NOMO-1 treated with DMSO at 0.1 percent for 48 hours (cell line): ENCODE data around the gene B3GAT3.
A peak's percentile ranks its signal among the peaks of the same experiment; 100 is the strongest.
"Not testable (repeated sequence)": the region's sequence is repeated elsewhere in the genome, so short reads cannot be mapped to it uniquely, and the experiment has no call there.

Experiments
- DNase-seq: peaks from one replicate; lab custom pipeline; 2025; ENCODE audit not compliant: unreplicated experiment; lab: John Stamatoyannopoulos, UW

Gene B3GAT3

DNA sequence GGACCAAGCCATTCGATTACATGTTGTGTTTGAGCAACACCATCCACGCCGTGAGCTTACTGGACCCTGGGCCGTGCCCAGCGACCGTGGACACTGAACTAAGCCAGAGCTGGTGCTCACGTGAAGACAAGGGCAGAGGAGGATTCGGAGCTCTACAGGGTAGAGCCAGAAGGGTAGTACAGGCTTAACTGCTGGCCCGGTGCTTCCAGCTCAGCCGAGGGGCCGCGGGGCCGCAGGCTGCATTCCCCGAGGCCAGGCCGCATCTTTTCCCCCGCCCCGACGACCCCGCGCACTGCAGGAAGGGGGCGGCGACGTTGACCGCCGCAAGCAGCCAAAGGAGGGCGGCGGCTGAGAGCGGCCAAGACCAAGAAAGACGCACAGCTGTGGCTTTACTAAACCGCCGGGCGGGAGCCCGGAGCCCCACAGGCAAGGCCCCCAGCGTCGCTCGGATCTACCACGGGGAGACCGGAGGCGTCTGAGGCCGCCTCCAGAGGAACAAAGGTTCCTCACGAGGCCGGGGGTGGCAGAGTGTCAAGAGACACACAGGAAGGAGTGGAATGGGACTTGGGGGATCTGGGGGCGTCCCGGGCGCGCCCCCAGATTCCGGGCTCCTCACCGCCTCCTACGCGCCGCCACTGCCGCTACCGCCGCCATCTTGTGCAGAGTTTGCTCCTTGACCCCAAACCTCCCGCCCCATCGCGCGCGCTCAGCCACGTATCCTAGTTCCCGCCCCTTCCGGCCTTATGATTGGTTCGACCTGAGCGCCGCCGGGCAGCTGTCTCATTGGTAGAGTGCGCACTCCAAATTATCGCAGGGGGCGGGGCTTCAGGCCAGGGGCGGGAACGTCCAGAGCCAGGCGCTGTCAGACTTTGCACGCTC is 24.4 kb upstream of the B3GAT3 start, which contains the start of gene GANAB:
GANAB (minus strand) TSS at position 668 of the 879 bp plus-strand sequence; CDS start at position 654, 14 bp downstream.
- DNase-seq = peak; percentile 99

DNA sequence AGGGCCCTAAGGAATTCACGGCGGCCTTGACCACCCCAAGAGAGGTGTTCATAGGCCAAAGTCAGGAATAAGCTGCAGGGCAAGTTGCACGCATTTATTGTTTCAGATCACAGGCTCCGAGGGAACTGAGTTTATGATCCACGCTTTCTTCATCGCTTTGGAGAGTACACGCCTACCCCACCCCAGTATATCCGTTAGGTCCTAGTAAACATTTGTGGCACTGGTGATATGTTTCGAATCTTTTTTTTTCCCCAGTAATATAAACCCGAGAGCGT is 23.8 kb upstream of the B3GAT3 start:
- no peak for DNase-seq

DNA sequence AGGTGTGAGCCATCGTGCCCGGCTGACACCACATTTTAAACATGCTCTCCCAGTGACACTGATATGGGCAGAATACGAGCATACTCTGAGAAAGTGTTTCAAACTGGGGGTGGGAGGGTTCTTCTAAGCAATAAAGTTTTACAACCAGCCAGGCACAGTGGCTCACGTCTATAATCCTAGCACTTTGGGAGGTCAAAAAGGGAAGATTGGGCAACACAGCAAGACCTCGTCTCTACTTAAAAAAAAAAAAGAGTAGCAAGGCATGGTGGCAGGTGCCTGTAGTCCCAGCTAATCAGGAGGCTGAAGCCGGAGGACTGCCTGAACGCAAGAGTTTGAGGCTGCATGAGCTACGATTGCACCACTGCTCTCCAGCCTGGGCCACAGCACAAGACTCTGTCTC is 22.4 kb upstream of the B3GAT3 start:
- DNase-seq = no peak

DNA sequence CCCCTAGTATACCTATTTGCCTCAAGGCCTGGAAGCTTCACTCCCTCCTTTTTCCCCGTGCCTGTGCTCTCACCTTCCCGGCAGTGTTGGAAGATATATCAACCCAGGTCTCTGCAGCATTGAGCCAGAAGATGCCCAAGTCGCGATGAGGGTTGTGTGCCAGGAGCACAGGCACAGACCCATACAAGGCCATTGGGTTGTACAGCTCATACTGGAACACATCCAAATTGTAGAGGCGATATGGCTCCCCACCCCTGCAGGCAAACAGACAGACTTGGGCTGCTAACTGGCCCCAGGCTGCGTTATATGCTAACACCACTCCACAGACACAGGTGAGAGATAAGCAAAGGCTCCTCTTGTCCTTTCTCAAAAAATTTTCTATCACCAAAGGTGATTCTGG is 10.7 kb upstream of the B3GAT3 start:
- DNase-seq = no peak

DNA sequence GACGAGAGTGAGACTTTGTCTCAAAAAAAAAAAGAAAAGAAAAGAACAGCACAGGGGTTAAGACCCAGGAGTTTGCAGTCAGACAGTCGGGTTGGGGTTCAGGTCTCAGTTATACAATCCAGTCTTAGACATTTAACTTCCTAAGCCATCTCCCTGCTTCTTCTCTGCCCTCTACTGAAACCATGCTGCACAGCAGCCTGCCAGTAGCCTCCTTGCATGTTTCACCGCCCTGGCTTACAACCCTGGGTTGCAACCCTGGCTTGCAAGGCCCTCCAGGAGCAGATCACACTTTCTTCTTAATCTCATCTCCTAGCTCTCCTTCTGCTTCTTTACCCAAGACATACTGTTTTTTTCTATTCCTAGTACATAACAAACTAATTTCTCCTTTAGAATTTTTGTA is 5.9 kb upstream of the B3GAT3 start:
- no peak for DNase-seq

DNA sequence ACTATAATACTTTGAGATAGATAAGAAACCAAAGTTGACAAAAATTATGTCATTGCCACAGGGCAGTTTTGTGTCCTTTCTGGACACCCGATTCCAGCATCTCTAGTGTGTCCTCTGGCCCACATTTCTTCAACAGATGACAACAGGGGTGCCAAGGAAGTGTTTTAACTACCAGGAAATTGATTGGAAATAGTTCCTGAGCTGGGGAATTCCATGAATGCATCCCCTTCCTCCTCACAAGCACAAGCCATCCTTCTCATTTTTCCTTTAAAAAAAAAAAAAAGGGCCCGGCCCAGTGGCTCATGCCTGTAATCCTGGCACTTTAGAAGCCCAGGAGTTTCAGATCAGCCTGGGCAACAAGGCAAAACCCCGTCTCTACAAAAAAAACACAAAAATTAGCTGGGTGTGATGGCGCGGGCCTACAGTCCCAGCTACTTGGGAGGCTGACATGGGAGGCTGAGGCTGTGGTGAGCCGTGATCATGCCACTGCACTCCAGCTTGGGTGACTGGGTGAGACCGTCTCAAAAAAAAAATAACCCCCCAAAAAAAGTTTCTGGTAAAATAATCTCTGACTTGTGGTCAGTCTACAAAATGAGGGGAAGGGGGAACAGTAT is 797 bp upstream of the B3GAT3 start:
- DNase-seq = no peak

DNA sequence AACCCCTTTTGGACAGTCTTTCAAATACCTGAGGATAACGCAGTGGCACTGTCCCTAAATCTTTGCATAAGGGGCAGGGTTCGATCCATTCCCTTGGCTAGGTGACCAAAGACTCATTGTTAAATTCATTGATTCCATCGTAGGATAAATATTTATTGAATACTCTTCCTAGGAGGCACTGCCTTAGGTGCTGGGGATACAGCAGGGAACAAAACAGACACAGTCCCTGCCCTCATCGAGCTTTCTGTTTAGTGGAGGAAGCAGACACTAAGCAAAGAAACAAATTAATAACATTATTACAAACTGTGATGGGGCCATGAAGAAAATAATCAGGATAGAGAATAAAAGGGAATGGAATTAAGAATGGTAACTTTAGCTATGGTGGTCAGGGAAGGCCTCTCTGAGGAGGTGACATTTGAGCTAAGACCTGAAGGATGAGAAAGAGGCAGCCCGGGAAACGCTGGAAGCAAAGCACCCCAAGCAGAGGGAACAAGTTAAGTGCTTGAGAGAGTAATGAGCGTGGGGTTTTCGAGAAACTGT is 689 bp downstream of the B3GAT3 start:
- DNase-seq = no peak

DNA sequence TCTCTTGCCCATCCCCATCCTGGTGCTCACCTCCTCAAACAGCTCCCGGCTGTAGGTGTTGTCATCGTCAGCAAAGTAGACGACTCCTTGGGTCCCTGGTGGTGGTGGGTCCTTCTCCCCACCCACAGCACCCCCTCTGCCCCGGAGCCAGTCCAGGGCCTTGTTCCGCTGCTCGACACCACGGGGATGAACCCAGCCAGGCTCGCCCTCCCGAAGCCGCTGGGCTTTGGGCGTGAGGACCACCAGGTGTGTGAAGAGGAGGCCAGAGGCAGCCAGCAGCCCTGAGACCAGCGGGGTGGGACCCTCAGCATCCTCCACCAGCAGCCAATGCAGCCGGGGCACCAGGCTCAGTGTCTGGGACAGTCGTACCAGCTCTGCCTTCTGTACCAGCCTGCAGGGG is 4.8 kb downstream of the B3GAT3 start:
- DNase-seq = not testable (repeated sequence)

DNA sequence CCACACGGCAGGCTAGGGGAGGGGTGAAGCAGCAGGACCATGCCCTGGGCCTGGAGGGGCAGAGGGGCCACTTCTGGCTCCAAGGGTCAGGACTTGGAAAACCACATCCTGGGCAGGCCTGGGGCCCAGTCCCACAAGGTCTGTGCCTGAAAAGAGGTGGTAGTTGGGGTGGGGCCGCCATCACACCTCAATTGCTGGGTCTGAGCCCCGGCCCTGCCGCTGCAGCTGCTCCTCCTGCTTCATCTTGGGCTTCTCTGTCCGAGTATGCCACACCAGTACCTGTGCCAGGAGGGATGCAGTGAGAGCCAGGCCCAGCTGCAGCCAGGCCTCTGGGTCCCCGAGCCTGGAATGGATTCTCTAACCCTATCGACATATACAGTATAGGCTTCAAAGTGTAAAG is 6.3 kb downstream of the B3GAT3 start:
- DNase-seq = no peak

DNA sequence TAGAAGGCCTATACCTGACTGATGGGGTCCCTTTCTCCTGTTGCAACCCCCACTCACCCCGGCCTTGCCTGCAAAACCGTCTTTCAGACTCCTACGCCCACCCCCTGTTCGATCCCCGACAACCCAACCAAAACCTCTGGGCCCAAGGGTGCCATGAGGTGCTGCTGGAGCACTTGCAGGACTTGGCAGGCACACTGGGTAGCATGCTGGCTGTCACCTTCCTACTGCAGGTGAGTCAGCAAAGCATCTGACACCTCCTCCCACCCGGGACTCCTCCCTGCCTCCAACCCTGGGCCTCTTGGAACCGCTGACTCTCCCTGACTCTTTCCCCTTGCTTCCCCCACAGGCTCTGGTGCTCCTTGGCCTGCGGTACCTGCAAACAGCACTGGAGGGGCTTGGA is 7.5 kb downstream of the B3GAT3 start:
- DNase-seq = no peak

DNA sequence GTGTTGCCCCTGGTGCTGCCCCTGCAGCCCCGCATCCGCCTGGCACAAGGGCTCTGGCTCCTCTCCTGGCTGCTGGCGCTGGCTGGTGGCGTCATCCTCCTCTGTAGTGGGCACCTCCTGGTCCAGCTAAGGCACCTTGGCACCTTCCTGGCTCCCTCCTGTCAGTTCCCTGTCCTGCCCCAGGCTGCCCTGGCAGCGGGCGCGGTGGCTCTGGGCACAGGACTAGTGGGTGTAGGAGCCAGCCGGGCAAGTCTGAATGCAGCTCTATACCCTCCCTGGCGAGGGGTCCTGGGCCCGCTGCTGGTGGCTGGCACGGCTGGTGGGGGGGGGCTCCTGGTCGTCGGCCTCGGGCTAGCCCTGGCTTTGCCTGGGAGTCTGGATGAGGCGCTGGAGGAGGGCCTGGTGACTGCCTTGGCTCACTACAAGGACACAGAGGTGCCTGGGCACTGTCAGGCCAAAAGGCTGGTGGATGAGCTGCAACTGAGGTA is 8.5 kb downstream of the B3GAT3 start:
- no peak for DNase-seq

DNA sequence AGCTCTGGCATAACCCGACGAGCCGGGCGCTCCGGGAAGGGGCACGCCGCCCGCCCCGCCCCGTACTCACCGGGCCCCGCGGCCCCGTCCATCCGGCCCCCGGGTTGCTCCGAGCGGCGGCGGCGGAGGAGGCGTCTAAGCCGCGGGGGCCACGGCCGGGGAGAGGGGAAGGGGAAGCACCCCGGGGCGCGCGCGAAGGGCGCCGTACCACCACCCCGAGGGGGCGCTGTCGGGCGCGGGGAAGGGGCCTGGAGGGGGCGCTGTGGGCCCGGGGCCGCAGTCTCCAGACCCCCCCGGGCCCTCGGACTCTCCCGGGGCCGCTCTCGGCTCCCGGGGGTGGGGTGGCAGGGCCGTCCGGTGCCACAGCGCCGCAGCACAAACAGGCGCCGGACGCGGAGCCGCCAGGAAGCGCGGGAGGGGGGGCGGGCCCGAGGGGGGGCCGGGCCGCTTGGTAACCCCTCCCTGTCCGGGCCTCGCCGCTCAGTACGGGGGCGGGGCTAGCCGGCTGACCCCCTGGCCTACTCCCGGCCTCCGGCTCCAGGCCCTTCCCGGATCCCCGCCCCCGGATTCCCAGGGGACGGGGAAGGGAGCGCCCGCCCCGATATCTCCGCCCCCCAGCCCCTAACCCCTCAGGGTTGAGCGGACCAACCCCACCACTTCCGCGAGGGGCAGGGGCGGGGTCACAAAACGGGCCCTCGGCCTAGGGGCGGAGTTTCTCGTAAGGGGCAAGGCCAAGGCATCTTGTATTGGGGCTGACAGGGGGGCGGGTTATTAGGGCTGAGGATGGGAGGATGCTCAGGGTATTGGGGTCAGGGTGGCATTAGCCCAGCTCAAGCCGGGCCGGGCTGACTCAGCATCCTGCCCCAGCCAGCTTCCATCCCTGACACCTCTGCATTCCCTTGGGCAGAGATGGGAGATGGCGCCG is 9.2 kb downstream of the B3GAT3 start, which contains the start of the genes EML3 and ROM1:
EML3 (minus strand) TSS at position 410 of the 925 bp plus-strand sequence; CDS start at position 92, 318 bp downstream.
ROM1 (plus strand) TSS at position 892 of the 925 bp plus-strand sequence; CDS start at position 917, 25 bp downstream.
- peak; percentile 62 for DNase-seq

DNA sequence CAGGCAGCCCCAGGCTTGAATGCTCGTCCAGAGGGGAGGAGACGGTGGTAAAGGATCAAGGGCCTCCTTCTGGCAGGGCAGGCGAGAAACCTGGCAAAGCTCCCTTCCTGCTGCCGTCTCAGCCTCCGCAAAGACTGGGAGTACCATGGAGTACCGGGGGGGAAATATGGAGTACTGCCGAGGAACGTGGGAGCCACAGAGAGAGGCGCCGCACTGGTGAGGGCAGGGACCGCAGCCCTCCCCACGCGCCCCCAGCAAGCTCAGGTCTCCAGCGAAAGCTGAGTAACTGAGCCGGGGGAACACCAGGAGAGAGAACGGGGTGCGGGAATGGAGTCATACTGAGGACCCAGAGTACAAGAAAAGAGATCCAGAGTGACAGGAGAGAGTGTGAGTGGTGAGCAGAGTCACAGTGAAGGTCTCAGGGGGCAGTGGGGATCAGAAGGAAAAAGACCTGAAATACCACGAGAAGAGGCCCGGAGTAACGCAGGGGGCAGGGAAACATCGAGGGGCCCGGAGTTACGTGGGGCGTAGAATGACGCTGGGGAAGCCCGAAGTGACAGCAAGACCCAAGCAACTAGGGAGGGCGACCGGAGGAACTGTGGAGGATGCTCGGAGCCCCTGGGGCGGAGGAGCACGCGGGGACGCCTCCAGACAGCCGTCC is 10.0 kb downstream of the B3GAT3 start:
- DNase-seq = peak; percentile 34

DNA sequence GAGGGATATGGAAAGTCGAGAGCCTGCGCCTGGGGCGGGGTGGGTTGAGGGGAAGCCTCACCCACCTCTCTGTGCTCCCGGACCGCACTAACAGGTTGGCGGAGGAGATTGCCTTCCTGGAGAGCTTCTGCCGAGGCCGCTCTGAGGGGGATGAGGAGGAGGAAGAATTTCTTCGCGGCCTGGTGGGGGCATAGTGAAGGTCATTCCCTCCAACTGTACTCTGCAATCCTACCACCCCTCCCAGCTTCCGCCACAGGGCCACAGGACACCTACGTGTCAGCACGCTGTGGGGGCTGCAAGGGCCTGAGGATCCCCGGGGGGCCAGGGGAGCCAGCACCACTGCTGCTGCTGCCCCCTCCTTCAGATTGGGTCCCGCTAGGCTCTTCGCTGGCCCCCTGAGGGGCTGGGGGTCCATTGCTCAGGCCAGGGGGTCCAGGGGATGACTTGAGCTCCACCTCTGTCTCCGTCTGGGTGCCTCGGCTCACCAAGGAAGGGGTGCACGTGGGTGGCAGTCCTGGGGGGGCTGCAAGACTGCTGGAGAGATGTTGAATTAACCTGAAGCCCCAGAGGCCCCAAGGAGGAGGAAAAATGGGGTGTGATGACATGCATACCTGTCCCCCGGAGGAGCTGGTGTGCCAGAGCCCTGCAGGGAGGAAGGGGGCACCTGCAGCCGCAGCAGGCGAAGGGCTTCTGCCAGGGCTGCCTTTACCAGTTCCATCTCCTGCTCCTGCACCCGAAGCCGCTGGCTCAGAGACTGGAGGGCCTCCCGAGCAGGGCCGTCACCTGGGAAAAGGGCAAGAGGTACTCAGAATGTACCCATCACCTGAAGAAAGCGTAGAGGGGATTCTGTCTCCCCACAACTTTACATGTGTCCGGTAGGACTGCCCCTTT is 10.7 kb downstream of the B3GAT3 start:
- no peak for DNase-seq

DNA sequence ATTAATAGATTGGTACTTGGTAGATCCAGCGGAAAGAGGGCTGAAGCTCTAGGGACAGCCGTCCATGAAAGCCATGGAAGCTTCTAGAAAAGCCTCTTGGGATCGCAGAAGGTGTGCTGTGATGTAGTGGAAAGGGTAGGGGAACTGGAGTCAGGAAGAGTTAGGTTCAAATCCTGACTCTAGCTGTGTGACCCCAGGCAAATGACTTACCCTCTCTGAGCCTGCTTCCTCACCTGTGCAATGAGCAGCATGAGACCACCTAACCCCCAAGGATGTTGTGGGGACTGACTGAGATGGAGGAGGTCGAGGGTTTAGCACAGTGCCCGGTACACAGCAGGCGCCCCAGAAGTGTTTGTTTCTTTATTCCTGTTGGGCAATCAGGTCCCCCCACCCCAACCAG is 11.4 kb downstream of the B3GAT3 start:
- no peak for DNase-seq

DNA sequence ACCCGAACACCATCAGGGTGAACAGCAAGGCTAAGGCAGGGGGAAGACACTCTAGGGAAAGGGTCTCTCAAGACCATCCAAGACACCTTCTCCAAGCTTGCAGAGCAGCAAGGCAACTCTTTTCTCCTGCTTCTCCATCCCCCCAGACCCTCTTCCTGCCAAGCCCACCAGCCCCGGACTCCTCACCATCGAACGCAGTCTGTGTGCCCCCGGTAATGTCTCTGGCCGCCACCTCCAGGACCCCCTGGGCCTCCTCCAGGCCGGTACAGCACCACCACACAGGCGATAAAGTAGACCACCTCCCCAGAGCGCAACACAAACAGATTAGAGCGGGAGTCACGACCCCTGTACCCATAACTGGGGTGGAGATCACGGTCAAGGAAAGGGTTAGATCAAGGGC is 13.0 kb downstream of the B3GAT3 start:
- no peak for DNase-seq

DNA sequence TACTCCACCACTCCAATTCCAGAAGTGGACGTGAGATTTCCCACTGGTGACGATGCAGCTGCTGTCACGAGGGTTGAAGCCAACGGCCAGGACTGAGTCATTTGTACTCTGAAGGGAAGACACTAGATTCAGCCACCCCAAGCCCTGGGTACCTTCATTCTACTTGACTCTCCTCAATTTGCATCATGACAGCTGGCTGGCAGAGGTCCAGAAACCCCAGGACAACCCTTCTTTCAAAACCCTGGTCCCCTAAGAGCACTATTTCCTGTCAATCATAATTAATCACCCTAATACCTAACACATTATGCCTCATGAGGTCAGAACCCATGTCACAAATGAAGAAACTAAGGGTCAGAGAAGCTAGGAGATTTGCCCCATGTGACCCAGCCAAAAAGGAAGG is 14.1 kb downstream of the B3GAT3 start:
- no peak for DNase-seq

DNA sequence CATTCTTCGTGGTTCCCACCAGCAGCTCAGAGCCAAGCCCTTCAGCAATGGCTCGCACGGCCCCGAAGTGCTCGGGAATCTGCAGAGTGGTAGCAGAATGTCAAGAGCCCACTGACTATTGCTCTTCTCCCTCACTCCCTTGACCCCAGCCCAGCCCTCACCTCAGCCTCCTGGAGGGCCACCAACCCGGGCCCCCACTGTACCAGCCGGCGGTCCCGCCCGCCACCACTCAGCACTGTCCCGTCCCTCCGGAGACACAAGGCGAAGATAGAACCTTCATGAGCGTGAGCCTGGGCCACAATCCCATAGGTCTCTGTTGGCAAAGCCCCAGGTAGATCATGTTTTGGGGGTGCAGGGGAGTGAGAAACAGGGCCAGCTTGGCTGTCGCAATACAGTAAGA is 15.9 kb downstream of the B3GAT3 start:
- DNase-seq = no peak

DNA sequence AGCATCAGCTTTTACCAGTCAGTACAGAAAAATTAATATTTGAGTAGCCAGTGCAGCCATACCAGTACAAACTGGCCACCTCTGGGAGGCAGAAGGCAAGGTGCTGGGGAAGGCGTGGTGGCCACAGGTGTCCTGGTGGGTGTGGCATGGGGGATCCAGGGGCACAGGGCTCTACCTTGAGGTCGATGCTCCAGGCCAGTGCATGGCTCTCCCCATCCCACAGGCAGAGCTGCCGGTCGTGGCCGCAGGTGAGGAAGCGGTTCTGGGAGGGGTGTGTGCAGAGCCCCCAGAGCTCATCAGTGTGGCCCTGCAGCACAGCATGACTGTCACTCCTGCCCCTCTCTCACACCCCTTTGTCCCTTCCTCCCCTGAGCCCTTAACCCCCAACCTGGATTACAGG is 16.3 kb downstream of the B3GAT3 start:
- no peak for DNase-seq
